WTC11 (cell line): ENCODE results near the gene TACC2. TPM values are rescaled to one million over a fixed set of nuclear protein-coding genes. Genes with fewer than 3 reads are reported as not detected.

ENCODE experiments used
- ATAC-seq: fragments of 200-7000 bp; cut with Tn5 transposase; 2 replicates; pipeline ENCODE4 v1.10.0; 2021; ENCODE audit warnings: mild to moderate bottlenecking, moderate library complexity
- CTCF ChIA-PET: fragments of 300-600 bp; sonication (Branson Sonifier 250); formaldehyde crosslinking; loops from one replicate; lab custom pipeline; 2021; ENCODE audit warnings: antibody characterized with exemption; lab: Charles Lee
- POLR2A ChIA-PET: fragments of 350-600 bp; sonication (Branson Sonifier 250); formaldehyde crosslinking; loops from one replicate; lab custom pipeline; 2021; ENCODE audit warnings: antibody characterized with exemption; lab: Charles Lee
- DNase-seq: peaks from one replicate; pipeline ENCODE4 v3.0.0; 2021; ENCODE audit warnings: low spot score
- H3K27ac Mint-ChIP-seq: 2 replicates; pipeline ENCODE4 v1.8.0; 2021; ENCODE audit warnings: mixed read lengths
- H3K27me3 Mint-ChIP-seq: 2 replicates; pipeline ENCODE4 v1.8.0; 2021; ENCODE audit warnings: low read depth, mild to moderate bottlenecking, moderate library complexity, mixed read lengths
- H3K36me3 Mint-ChIP-seq: 2 replicates; pipeline ENCODE4 v1.8.0; 2021; ENCODE audit warnings: mixed read lengths
- H3K4me1 Mint-ChIP-seq: 2 replicates; pipeline ENCODE4 v1.8.0; 2022; ENCODE audit warnings: mixed read lengths
- H3K4me3 Mint-ChIP-seq: 2 replicates; pipeline ENCODE4 v1.8.0; 2021; ENCODE audit warnings: mild to moderate bottlenecking, moderate library complexity, mixed read lengths
- H3K9me3 Mint-ChIP-seq: 2 replicates; pipeline ENCODE4 v1.8.0; 2021; ENCODE audit warnings: mixed read lengths
- ATF2 ChIP-seq: sonication (generic); formaldehyde crosslinking; IDR thresholded peaks from 2 replicates; pipeline ENCODE4 v1.8.1; 2022; ENCODE audit warnings: low read depth, missing genetic modification reagents, borderline replicate concordance
- CREM ChIP-seq: sonication (generic); formaldehyde crosslinking; IDR thresholded peaks from 2 replicates; pipeline ENCODE4 v1.8.1; 2022; ENCODE audit warnings: mild to moderate bottlenecking, missing genetic modification reagents, moderate library complexity
- ELF4 ChIP-seq: sonication (generic); formaldehyde crosslinking; IDR thresholded peaks from 2 replicates; pipeline ENCODE4 v1.8.1; 2022; ENCODE audit warnings: low read depth, mild to moderate bottlenecking, moderate library complexity, missing genetic modification reagents
- FOXK1 ChIP-seq: sonication (generic); formaldehyde crosslinking; IDR thresholded peaks from 2 replicates; pipeline ENCODE4 v1.8.0; 2022; ENCODE audit warnings: mild to moderate bottlenecking, moderate library complexity, missing genetic modification reagents
- GTF2I ChIP-seq: fragments of 250-450 bp; sonication (Bioruptor Pico); conservative IDR thresholded peaks from 2 replicates; pipeline ENCODE4 v1.4.0; 2021; ENCODE audit warnings: mild to moderate bottlenecking
- HMGXB4 ChIP-seq: sonication (generic); formaldehyde crosslinking; IDR thresholded peaks from 2 replicates; pipeline ENCODE4 v1.8.1; 2023; ENCODE audit warnings: mild to moderate bottlenecking, moderate library complexity, missing genetic modification reagents
- MXD4 ChIP-seq: fragments of 250-450 bp; sonication (Bioruptor Pico); IDR thresholded peaks from 2 replicates; pipeline ENCODE4 v1.8.0; 2021; ENCODE audit warnings: mild to moderate bottlenecking, moderate library complexity, borderline replicate concordance
- MYBL2 ChIP-seq: sonication (generic); formaldehyde crosslinking; IDR thresholded peaks from 2 replicates; pipeline ENCODE4 v1.8.1; 2023; ENCODE audit warnings: mild to moderate bottlenecking, moderate library complexity, missing genetic modification reagents
- PRDM15 ChIP-seq: sonication (generic); formaldehyde crosslinking; IDR thresholded peaks from 2 replicates; pipeline ENCODE4 v1.8.0; 2022; ENCODE audit warnings: missing genetic modification reagents
- PRRX2 ChIP-seq: fragments of 250-450 bp; sonication (Bioruptor Pico); IDR thresholded peaks from 2 replicates; pipeline ENCODE4 v1.8.0; 2021; ENCODE audit warnings: mild to moderate bottlenecking
- RELA ChIP-seq: sonication (generic); formaldehyde crosslinking; IDR thresholded peaks from 2 replicates; pipeline ENCODE4 v1.8.1; 2022; ENCODE audit warnings: missing genetic modification reagents, mild to moderate bottlenecking, borderline replicate concordance
- SMAD4 ChIP-seq: sonication (generic); formaldehyde crosslinking; IDR thresholded peaks from 2 replicates; pipeline ENCODE4 v1.8.0; 2022; ENCODE audit warnings: mild to moderate bottlenecking, missing genetic modification reagents
- TCF7 ChIP-seq: sonication (generic); formaldehyde crosslinking; IDR thresholded peaks from 2 replicates; pipeline ENCODE4 v1.8.0; 2022; ENCODE audit warnings: mild to moderate bottlenecking, low read depth, missing genetic modification reagents, moderate library complexity
- ZBTB21 ChIP-seq: sonication (generic); formaldehyde crosslinking; IDR thresholded peaks from 2 replicates; pipeline ENCODE4 v1.8.1; 2023; ENCODE audit warnings: mild to moderate bottlenecking, missing genetic modification reagents, borderline replicate concordance
- ZNF396 ChIP-seq: fragments of 250-450 bp; sonication (Bioruptor Pico); IDR thresholded peaks from 2 replicates; pipeline ENCODE4 v1.8.0; 2021; ENCODE audit warnings: mild to moderate bottlenecking, moderate library complexity, borderline replicate concordance
- ZNF416 ChIP-seq: fragments of 250-450 bp; sonication (Bioruptor Pico); IDR thresholded peaks from 2 replicates; pipeline ENCODE4 v1.9.0; 2021; ENCODE audit warnings: mild to moderate bottlenecking, inconsistent platforms
- ZNF423 ChIP-seq: fragments of 250-450 bp; sonication (Bioruptor Pico); IDR thresholded peaks from 2 replicates; pipeline ENCODE4 v2.1.2; 2022; ENCODE audit warnings: mild to moderate bottlenecking, moderate library complexity
- total RNA-seq: library from RNA; stranded (reverse); gene quantifications from 3 replicates; pipeline ENCODE4 v1.2.3, GENCODE V29; 2021
- TF ChIP-seq, protein P1 (sequence below): fragments of 250-450 bp; sonication (Bioruptor Pico); IDR thresholded peaks from 2 replicates; pipeline ENCODE4 v2.1.2; 2022; ENCODE audit warnings: mild to moderate bottlenecking, moderate library complexity
- TF ChIP-seq, protein P2 (sequence below): sonication (generic); formaldehyde crosslinking; IDR thresholded peaks from 2 replicates; pipeline ENCODE4 v1.8.0; 2022; ENCODE audit warnings: mild to moderate bottlenecking, missing genetic modification reagents
- TF ChIP-seq, protein P3 (sequence below): fragments of 250-450 bp; sonication (Bioruptor Pico); IDR thresholded peaks from 2 replicates; pipeline ENCODE4 v1.9.0; 2021; ENCODE audit warnings: mild to moderate bottlenecking

Gene TACC2
- total RNA-seq, 1 experiment from 2014 or later, result 28.9 TPM

GRCh38 chr10:122029499-122030199 lies 40.7 kb downstream of the TACC2 start (continued):
- TF ChIP-seq MXD4 (CRISPR knock-in tag) (no peak), ZNF416 (CRISPR knock-in tag) (no peak)
- TF ChIP-seq, all 79 proteins: peak for 0

DNA sequence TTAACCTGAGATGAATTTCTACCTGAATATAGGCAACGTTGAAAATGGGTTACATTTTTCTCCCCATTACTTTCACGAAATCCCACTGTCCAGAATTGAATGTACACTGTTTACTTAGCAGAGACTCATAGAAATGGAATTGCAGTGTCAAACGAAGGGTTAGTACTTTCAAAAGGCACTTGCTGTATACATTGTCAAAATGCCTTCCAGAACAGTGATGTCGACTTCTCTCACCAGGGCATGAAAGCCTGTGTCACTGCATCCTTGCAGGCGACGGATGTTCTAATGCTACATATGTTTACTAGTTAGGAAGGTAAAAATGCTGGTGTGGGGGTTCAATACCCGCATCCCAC lies 41.2 kb downstream of the TACC2 start:
- Mint-ChIP-seq H3K4me1 (peaks cover 7% of the 10 kb centered on the region), H3K27me3 (no peaks in the 10 kb centered on the region), H3K27ac (no peak overlapping the region), H3K9me3 (no peaks in the 10 kb centered on the region), H3K4me3 (no peak overlapping the region), H3K36me3 (no peaks in the 10 kb centered on the region)
- ChIA-PET CTCF (interaction anchor here (1.8 kb wide), 1 partner anchor 21 kb away, joined by 8 read pairs; no protein-coding TSS in a partner anchor), POLR2A (no interaction called here)
- ATAC-seq (no peak), DNase-seq (no peak)
- TF ChIP-seq CREM (no peak), PRRX2 (CRISPR knock-in tag) (no peak), SMAD4 (CRISPR knock-in tag) (no peak), ZNF423 (CRISPR knock-in tag) (no peak), MYBL2 (CRISPR knock-in tag) (no peak), ATF2 (CRISPR knock-in tag) (no peak), ZNF396 (CRISPR knock-in tag) (no peak), ZBTB21 (CRISPR knock-in tag) (no peak), ELF4 (CRISPR knock-in tag) (no peak)
- TF ChIP-seq, protein P1, sequence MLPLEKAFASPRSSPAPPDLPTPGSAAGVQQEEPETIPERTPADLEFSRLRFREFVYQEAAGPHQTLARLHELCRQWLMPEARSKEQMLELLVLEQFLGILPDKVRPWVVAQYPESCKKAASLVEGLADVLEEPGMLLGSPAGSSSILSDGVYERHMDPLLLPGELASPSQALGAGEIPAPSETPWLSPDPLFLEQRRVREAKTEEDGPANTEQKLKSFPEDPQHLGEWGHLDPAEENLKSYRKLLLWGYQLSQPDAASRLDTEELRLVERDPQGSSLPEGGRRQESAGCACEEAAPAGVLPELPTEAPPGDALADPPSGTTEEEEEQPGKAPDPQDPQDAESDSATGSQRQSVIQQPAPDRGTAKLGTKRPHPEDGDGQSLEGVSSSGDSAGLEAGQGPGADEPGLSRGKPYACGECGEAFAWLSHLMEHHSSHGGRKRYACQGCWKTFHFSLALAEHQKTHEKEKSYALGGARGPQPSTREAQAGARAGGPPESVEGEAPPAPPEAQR (CRISPR knock-in tag), result no peak
- TF ChIP-seq, protein P2, sequence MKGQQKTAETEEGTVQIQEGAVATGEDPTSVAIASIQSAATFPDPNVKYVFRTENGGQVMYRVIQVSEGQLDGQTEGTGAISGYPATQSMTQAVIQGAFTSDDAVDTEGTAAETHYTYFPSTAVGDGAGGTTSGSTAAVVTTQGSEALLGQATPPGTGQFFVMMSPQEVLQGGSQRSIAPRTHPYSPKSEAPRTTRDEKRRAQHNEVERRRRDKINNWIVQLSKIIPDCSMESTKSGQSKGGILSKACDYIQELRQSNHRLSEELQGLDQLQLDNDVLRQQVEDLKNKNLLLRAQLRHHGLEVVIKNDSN (CRISPR knock-in tag), result no peak

GRCh38 chr10:122033224-122033926 lies 44.4 kb downstream of the TACC2 start:
- no peak for ATAC-seq
- Mint-ChIP-seq H3K9me3 (peaks cover 5% of the 10 kb centered on the region), H3K4me1 (peaks cover 7% of the 10 kb centered on the region), H3K36me3 (no peaks in the 10 kb centered on the region), H3K27me3 (no peaks in the 10 kb centered on the region), H3K27ac (no peak overlapping the region), H3K4me3 (no peak overlapping the region)
- ChIA-PET CTCF (no interaction called here), POLR2A (no interaction called here)
- no peak for DNase-seq
- no peak for TF ChIP-seq PRDM15
- TF ChIP-seq HMGXB4, result no peak
- TF ChIP-seq ZNF396 (CRISPR knock-in tag), result no peak
- TF ChIP-seq MXD4 (CRISPR knock-in tag), result no peak
- no peak for TF ChIP-seq ZNF416 (CRISPR knock-in tag)
- TF ChIP-seq, protein P3, sequence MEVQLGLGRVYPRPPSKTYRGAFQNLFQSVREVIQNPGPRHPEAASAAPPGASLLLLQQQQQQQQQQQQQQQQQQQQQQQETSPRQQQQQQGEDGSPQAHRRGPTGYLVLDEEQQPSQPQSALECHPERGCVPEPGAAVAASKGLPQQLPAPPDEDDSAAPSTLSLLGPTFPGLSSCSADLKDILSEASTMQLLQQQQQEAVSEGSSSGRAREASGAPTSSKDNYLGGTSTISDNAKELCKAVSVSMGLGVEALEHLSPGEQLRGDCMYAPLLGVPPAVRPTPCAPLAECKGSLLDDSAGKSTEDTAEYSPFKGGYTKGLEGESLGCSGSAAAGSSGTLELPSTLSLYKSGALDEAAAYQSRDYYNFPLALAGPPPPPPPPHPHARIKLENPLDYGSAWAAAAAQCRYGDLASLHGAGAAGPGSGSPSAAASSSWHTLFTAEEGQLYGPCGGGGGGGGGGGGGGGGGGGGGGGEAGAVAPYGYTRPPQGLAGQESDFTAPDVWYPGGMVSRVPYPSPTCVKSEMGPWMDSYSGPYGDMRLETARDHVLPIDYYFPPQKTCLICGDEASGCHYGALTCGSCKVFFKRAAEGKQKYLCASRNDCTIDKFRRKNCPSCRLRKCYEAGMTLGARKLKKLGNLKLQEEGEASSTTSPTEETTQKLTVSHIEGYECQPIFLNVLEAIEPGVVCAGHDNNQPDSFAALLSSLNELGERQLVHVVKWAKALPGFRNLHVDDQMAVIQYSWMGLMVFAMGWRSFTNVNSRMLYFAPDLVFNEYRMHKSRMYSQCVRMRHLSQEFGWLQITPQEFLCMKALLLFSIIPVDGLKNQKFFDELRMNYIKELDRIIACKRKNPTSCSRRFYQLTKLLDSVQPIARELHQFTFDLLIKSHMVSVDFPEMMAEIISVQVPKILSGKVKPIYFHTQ (CRISPR knock-in tag), result no peak
- no peak for TF ChIP-seq TCF7 (CRISPR knock-in tag)
- no peak for TF ChIP-seq RELA (CRISPR knock-in tag)
- no peak for TF ChIP-seq GTF2I (CRISPR knock-in tag)
- no peak for TF ChIP-seq FOXK1 (CRISPR knock-in tag)
